Inflammatory macrophage treated with lipopolysaccharide for 1 hour (primary cell): ENCODE results near the gene TFAP2E.

ENCODE experiments used
- DNase-seq, 2 donors: peaks; one replicate each; pipeline ENCODE4 v3.0.0-alpha.2; 2020 to 2022

The TFAP2E gene

GRCh38 chr1:35573198-35574124, at the start of gene TFAP2E:
TFAP2E (plus strand) TSS chr1:35573314; CDS start chr1:35573578, 264 bp downstream.
- peak in 1 of 2 donors; percentile 64 for DNase-seq

- no peak for DNase-seq
These were observed 49.0 kb upstream of the TFAP2E start for GRCh38 chr1:35524106-35524505.

GRCh38 chr1:35530168-35530567, 42.9 kb upstream of the TFAP2E start:
- no peak for DNase-seq

GRCh38 chr1:35530946-35531345, 42.2 kb upstream of the TFAP2E start:
- DNase-seq = no peak

- no peak for DNase-seq
These were observed 41.7 kb upstream of the TFAP2E start for GRCh38 chr1:35531368-35531767.

- DNase-seq = no peak
These were observed 40.5 kb upstream of the TFAP2E start for GRCh38 chr1:35532497-35533223.

- DNase-seq = no peak
These were observed 39.5 kb upstream of the TFAP2E start for GRCh38 chr1:35533586-35533985.

GRCh38 chr1:35535243-35535642, 37.9 kb upstream of the TFAP2E start:
- no peak for DNase-seq

GRCh38 chr1:35536556-35537162, 36.5 kb upstream of the TFAP2E start:
- no peak for DNase-seq

- DNase-seq = no peak
These were observed 35.3 kb upstream of the TFAP2E start for GRCh38 chr1:35537806-35538205.

GRCh38 chr1:35539073-35539823, 33.9 kb upstream of the TFAP2E start:
- DNase-seq = no peak

GRCh38 chr1:35539824-35540261, 33.3 kb upstream of the TFAP2E start:
- DNase-seq = peak in 1 of 2 donors; percentile 7

GRCh38 chr1:35544976-35545375, 28.1 kb upstream of the TFAP2E start:
- peak in 1 of 2 donors; percentile 38 for DNase-seq

- no peak for DNase-seq
These were observed 26.5 kb upstream of the TFAP2E start for GRCh38 chr1:35546614-35547013.

- DNase-seq = no peak
These were observed 19.3 kb upstream of the TFAP2E start for GRCh38 chr1:35553851-35554250.

GRCh38 chr1:35554266-35555211, 18.6 kb upstream of the TFAP2E start:
- no peak for DNase-seq

GRCh38 chr1:35555212-35555584, 17.9 kb upstream of the TFAP2E start:
- DNase-seq = no peak

GRCh38 chr1:35555601-35556477, 17.3 kb upstream of the TFAP2E start:
- DNase-seq = no peak

GRCh38 chr1:35556484-35557117, 16.5 kb upstream of the TFAP2E start:
- DNase-seq = no peak

GRCh38 chr1:35557118-35557610, 15.9 kb upstream of the TFAP2E start, which contains the start of gene KIAA0319L:
KIAA0319L (minus strand) TSS chr1:35557403; CDS start chr1:35554491, 2,912 bp downstream.
- DNase-seq = peak; percentile 29 to 71
